SKM-1 treated with dmso at 0.1 percent for 144 hours (cell line): ENCODE data around the gene ERBIN.

ENCODE experiments used
- DNase-seq: peaks from one replicate; lab custom pipeline; 2025; ENCODE audit not compliant: unreplicated experiment; lab: John Stamatoyannopoulos, UW

Gene ERBIN

DNA sequence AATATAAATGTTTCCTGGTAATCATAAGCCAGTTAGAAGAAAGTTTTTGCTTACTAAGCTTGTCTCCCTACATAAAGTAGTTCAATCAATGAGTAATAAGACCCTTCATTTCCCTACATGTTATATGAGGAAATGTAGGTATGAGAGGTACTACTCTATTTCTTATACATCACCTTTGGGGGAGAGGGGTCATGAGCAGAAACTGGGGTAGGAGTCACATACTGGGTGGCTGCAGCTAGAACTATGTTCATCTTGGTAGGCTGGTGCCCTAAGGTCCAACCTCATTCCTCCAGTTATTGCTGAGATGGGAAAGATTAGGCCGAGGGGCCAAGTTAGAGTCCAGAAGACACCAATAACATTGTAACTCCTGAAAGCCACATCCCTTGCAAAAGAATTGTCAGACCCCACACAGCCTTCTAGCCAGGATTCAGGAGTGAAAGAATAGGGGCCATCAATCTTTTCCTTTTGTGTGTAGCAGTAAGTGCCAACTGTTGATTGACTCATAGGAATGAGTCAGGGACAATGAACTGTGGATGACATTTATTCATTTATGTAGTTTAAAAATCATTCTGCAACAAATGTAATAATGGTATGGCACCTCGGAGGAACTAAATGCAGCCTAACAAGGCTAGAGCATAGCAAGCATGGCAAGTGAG lies 196.1 kb downstream of the ERBIN start:
- no peak for DNase-seq

DNA sequence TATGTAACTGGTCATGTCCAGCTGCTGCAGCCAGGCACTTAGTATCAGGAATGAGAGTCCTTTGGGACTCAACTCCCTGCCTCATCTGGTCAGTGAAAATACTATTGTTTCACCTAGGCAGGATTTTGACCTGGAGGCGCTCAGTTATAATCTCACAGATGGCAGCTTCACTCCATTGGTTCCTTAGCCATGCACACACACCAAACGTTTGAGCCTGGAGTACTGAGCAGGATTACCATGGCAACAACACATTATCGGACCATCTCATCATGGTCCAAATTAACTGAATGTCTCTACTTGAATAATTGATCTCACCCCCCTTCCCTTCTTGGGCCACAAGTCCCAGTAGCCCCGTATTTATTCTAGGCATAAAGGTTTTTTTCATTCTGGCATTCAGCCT lies 202.8 kb downstream of the ERBIN start:
- no peak for DNase-seq

DNA sequence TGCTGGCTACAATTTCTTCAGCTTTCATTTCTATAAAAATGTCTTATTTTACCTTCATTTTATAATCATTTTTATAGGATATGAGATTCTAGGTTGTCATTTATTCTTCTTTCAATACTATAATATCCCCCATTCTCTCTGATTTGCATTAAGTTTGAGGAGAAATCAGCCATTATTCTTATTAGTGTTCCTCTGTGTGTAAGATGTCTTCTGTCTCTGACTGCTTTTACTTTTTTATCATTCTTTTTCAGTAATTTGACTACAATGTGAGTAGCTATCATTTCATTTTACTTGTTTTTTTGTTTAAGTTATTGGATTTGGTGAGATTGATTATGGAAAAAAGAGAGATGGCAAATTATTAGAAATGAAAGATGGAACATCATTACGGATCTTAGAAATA lies 204.1 kb downstream of the ERBIN start:
- no peak for DNase-seq
